ENCODE data around the gene OR9Q2. TPM values are rescaled to one million over a fixed set of nuclear protein-coding genes. Genes with fewer than 3 reads are reported as not detected.

The OR9Q2 gene
- total RNA-seq (2021), result not detected in 2 replicates
- not detected for Bru-seq, nascent RNA
- BruChase-seq, experiment 1, labeled RNA remaining after a 2-hour chase, result not detected
- not detected for BruChase-seq, experiment 2, labeled RNA remaining after a 6-hour chase
- long read RNA-seq, result 0 reads

DNA sequence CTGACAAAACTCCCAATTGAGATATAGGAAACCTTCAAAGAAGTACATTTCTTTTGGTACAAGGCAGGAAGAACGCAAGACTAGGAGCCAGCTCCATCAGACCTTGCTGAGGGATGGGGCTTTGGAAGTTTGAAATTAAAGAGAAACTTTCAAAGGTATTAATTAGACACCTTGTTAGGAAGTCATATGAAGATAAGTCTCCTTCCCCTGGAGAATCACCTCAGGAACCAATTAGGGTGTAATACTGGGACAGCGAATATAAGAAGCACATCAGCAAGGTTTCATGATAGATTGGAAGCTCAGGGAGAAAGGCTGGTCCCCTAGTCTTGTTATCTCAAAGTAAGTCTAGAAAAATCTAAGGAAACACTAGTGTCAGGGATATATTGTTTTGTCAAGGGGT is at the start of gene OR9Q2:
Gene OR9Q2 (plus strand): TSS at position 301 of the 400 bp plus-strand sequence. CDS start 1,421 bp downstream, outside the sequence.
- Histone ChIP-seq H2AFZ (no peak within 1 kb of the TSS; the same call in 1 of the 2 replicates), H3K4me1 (replicated peaks; ENCODE audit: insufficient read depth) (no peaks in the 10 kb centered on the region), H3K27me3 (ENCODE audit: insufficient read depth, low read depth) (no peaks in the 10 kb centered on the region; the same call in 1 of the 2 replicates), H3K9me2 (ENCODE audit: insufficient read depth) (no peaks in the 10 kb centered on the region), H4K20me1 (ENCODE audit: insufficient read depth) (no peaks in the 10 kb centered on the region), H3K4me3 (no peak within 1 kb of the TSS), H3K27ac (no peak within 1 kb of the TSS), H3K4me2 (no peak within 1 kb of the TSS), H3K79me2 (ENCODE audit: low read depth) (no peaks in the 10 kb centered on the region), H3K36me3 (ENCODE audit: low read depth) (no peaks in the 10 kb centered on the region), H3K9me3 (ENCODE audit: insufficient read depth, low read depth) (no peaks in the 10 kb centered on the region), H3F3A (ENCODE audit: insufficient read depth, low read depth) (no peaks in the 10 kb centered on the region)
- intact Hi-C loops (cut with micrococcal nuclease; ENCODE audit: unreplicated experiment), result no loop called here
- CTCF ChIA-PET, result no interaction called here
- no peak for DNase-seq
- TF ChIP-seq CTCF (conservative IDR thresholded peaks at IDR 0.05), result no peak
- no peak for TF ChIP-seq EZH2 (IDR thresholded peaks at IDR 0.05; ENCODE audit: low read depth)
- POLR2A ChIA-PET (ENCODE audit: unreplicated experiment), result no interaction called here
- no TSS peak for BruUV-seq (replicated peaks)

- POLR2A ChIA-PET (ENCODE audit: unreplicated experiment), result no interaction called here
- Histone ChIP-seq H3K4me1 (replicated peaks; ENCODE audit: insufficient read depth) (no peaks in the 10 kb centered on the region), H4K20me1 (ENCODE audit: insufficient read depth) (no peaks in the 10 kb centered on the region), H3K36me3 (ENCODE audit: low read depth) (no peaks in the 10 kb centered on the region), H3K9me3 (ENCODE audit: insufficient read depth, low read depth) (no peaks in the 10 kb centered on the region), H3F3A (ENCODE audit: insufficient read depth, low read depth) (no peaks in the 10 kb centered on the region), H3K4me2 (no peak overlapping the region), H3K27ac (no peak overlapping the region), H3K9me2 (ENCODE audit: insufficient read depth) (no peaks in the 10 kb centered on the region), H2AFZ (no peak overlapping the region), H3K4me3 (no peak overlapping the region), H3K79me2 (ENCODE audit: low read depth) (no peaks in the 10 kb centered on the region), H3K27me3 (ENCODE audit: insufficient read depth, low read depth) (no peaks in the 10 kb centered on the region)
- TF ChIP-seq EZH2 (IDR thresholded peaks at IDR 0.05; ENCODE audit: low read depth) (no peak), CTCF (conservative IDR thresholded peaks at IDR 0.05) (no peak)
- CTCF ChIA-PET, result no interaction called here
- no peak for DNase-seq
- no TSS peak for BruUV-seq (replicated peaks)
- intact Hi-C loops (cut with micrococcal nuclease; ENCODE audit: unreplicated experiment), result no loop called here
Measured at GRCh38 chr11:58142761-58143160, 46.1 kb upstream of the OR9Q2 start.

GRCh38 chr11:58152781-58153180 is 36.1 kb upstream of the OR9Q2 start:
- Histone ChIP-seq H3K9me2 (ENCODE audit: insufficient read depth) (no peaks in the 10 kb centered on the region), H4K20me1 (ENCODE audit: insufficient read depth) (no peaks in the 10 kb centered on the region), H3K79me2 (ENCODE audit: low read depth) (no peaks in the 10 kb centered on the region), H3K4me2 (no peak overlapping the region), H3F3A (ENCODE audit: insufficient read depth, low read depth) (no peaks in the 10 kb centered on the region), H3K27me3 (ENCODE audit: insufficient read depth, low read depth) (no peaks in the 10 kb centered on the region), H3K4me1 (replicated peaks; ENCODE audit: insufficient read depth) (no peaks in the 10 kb centered on the region), H3K27ac (no peak overlapping the region), H2AFZ (no peak overlapping the region), H3K9me3 (ENCODE audit: insufficient read depth, low read depth) (no peaks in the 10 kb centered on the region), H3K36me3 (ENCODE audit: low read depth) (no peaks in the 10 kb centered on the region), H3K4me3 (no peak overlapping the region)
- CTCF ChIA-PET, result no interaction called here
- no TSS peak for BruUV-seq (replicated peaks)
- POLR2A ChIA-PET (ENCODE audit: unreplicated experiment), result no interaction called here
- DNase-seq, result no peak
- intact Hi-C loops (cut with micrococcal nuclease; ENCODE audit: unreplicated experiment), result no loop called here
- TF ChIP-seq CTCF (conservative IDR thresholded peaks at IDR 0.05) (no peak), EZH2 (IDR thresholded peaks at IDR 0.05; ENCODE audit: low read depth) (no peak)
